Left cardiac atrium (tissue), 4 donors: ENCODE results near the gene NCOA5. TPM values are rescaled to one million over a fixed set of nuclear protein-coding genes. Genes with fewer than 3 reads are reported as not detected.
"Not testable (repeated sequence)": the region's sequence is repeated elsewhere in the genome, so short reads cannot be mapped to it uniquely, and the experiment has no call there.

Experiments used
- ATAC-seq, 2 donors: fragments of 200-7000 bp; cut with Tn5 transposase; one replicate each; pipeline ENCODE4 v1.9.1; 2020; ENCODE audit warnings: mild to moderate bottlenecking in 2 of 2, moderate library complexity in 2 of 2
- DNase-seq: peaks from one replicate; pipeline ENCODE4 v3.0.0-alpha.2; 2020
- intact Hi-C, 2 donors: fragments of 100-400 bp; cut with DNase I; formaldehyde crosslinking; loops; one replicate each; pipeline versions ENCODE4 v1.14.1 to v1.15.1; 2022 to 2023
- total RNA-seq, 2 donors: library from RNA; stranded (reverse); fragmentation: NEBNext Ultra II Directional; extraction: Animal tissue kit (Norgen Biotek cat#: 25700); gene quantifications; one replicate each; pipeline ENCODE4 v1.2.1, GENCODE V29; 2021
- donor health status: DM: no; HTN: yes; CAD: no.
- donor health status: DM: no; HTN: yes; CAD: no; lungs with severe emphysema.
- donor health status: DM: yes; HTN: yes; CAD: no.
- donor health status: Dilated cardiomyopathy.

Gene NCOA5
- total RNA-seq, 2 donors from 2014 or later = 19.6 to 21.1 TPM

DNA sequence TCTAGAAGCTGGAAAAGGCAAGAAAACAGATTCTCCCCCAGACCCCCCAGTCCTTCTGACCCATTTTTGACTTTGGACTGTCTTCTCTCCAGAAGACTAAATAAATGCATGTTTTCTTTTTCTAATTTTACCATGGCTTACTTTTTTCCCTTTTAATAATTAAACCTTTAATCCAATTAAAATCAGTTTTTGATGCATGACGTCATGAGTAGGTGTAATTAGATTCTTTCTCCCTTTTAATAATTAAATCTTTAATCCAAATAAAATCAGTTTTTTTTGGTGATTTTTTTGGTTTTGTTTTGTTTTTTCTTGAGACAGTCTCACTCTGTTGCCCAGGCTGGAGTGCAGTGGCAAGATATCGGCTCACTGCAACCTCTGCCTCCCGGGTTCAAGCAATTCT is 13.2 kb upstream of the NCOA5 start:
- intact Hi-C loops = no loop called here
- DNase-seq (no peak), ATAC-seq (no peak)

DNA sequence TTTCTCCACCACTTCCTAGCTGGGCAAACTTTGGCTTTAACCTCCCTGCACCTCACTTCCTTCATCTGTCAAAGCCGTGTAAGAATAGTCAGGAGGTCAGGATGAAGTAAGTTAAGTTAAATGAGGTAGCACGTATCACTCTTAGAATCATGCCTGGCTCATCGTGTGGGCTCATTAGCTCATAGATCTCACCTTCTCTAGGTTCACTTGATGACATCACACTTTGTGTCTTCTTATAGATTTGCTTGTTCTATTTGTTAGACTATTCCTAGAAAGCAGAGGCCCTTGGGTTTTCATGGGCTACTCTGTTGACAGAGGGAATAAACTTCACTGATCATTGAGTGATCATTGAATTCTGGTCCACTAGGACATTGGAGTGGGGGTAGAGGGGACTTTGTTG is 12.2 kb upstream of the NCOA5 start:
- intact Hi-C loops = no loop called here
- ATAC-seq (no peak), DNase-seq (no peak)

DNA sequence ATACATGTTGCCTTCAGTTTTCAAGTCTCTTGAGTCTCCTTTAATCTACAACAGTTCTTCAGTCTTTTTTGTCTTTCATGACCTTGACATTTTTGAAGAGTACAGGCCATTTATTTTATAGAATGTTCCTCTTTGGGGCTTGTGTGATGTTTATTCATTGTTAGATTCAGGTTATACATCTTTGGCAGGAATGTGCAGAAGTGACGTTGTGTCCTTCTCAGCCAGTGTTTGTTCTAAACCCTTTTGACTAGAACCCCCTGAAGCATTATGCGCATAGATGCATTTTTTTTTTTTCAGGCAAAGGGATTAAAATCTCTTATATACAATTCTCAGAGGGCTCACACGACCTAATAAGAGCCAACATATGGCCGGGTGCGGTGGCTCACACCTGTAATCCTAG is 11.2 kb upstream of the NCOA5 start:
- ATAC-seq (no peak), DNase-seq (no peak)
- intact Hi-C loops = no loop called here

DNA sequence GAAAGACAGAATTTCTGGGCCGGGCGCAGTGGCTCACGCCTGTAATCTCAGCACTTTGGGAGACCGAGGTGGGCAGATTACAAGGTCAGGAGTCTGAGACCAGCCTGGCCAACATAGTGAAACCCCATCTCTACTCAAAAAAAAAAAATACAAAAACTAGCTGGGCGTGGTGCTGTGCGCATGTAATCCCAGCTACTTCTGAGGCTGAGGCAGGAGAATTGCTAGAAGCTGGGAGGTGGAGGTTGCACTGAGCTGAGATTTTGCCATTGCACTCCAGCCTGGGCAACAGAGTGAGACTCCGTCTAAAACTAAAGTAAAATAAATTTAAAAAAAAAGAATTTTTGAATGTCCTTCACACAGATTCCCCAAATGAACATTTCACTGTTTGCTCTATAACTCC is 10.7 kb upstream of the NCOA5 start:
- ATAC-seq, intact Hi-C loops, DNase-seq: not testable (repeated sequence)

DNA sequence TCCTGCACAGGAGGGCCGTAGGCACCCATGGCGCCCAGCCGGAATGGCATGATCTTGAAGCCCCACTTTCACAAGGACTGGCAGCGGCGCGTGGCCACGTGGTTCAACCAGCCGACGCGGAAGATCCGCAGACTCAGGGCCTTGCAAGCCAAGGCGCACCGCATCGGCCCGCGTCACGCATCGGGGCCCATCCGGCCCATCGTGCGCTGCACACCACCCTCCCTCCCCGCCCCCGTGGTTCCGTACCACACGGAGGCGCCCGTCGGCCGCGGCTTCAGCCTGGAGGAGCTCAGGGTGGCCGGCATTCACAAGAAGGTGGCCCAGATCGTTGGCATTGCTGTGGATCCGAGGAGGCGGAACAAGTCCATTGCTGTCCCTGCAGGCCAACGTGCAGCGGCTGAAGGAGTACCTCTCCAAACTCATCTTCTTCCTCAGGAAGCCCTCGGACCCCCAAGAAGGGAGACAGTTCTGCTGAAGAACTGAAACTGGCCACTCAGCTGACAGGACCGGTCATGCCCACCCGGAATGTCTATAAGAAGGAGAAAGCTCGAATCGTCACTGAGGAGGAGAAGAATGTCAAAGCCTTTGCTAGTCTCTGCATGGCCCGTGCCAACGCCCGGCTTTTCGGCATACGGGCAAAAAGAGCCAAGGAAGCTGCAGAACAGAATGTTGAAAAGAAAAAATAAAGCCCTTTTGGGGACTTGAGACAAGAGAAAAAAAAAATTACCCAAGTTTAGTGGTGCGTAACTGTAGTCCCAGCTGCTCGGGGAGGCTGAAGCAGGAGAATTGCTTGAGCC is 9.9 kb upstream of the NCOA5 start:
- ATAC-seq = peak in 1 of 2 donors; percentile 40
- no peak for DNase-seq
- intact Hi-C loops = no loop called here

DNA sequence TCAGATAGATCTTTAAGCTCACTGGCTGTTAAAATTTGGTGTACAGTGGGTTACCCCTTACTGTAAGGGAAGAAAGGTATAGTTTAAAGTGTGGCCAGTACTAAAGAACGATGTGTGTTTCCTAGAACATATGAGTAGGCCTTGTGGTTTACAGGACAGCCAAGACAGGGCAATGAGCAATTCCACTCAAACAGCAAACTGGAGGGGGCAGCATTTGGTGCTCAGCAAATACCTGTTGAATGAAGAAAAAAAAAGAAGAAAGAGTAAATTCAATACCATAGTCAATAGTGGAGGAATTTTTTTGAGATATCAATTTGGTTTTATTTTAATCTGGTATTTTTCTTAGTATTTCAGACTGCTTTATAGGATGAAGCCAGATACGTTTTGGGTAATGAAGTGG is 3.8 kb upstream of the NCOA5 start:
- intact Hi-C loops = no loop called here
- DNase-seq (no peak), ATAC-seq (no peak)

DNA sequence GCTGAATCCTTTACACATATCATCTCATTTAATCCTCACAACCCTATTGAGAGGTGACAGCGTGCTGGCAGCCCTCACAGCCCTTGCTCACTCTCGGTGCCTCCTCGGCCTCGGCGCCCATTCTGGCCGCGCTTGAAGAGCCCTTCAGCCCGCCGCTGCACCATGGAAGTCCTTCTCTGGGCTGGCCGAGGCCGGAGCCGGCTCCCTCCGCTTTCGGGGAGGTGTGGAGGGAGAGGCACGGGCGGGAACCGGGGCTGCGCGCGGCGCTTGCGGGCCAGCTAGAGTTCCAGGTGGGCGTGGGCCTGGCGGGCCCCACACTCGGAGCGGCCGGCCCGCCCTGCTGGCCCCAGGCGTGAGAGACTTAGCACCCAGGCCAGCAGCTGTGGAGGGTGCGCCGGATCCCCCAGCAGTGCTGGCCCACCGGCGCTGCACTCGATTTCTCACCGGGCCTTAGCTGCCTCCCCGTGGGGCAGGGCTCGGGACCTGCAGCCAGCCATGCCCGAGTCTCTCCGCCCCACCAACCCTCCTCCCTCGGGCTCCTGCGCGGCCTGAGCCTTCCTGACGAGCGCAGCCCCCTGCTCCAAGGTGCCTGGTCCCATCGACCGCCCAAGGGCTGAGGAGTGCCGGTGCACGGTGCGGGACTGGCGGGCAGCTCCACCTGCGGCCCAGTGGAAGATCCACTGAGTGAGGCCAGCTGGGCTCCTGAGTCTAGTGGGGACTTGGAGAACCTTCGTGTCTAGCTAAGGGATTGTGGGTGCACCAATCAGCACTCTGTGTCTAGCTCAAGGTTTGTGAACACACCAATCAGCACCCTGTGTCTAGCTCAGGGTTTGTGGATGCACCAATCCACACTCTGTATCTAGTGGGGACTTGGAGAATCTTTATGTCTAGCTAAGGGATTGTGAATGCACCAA is 2.1 kb upstream of the NCOA5 start:
- DNase-seq, intact Hi-C loops, ATAC-seq: not testable (repeated sequence)

DNA sequence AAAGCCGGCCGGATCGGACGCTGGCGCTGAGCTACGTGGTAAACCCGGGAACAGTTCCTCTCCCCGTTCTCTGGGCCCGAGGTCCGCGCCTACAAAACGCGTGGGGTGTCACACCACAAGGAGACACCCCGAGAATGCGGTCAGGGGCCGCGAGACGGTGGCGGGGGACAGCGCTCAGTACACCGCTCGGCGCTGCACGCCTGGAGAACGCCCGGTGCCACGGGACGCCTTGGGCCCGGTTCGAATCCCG is 670 bp downstream of the NCOA5 start:
- ATAC-seq (peak; percentile 29 to 57), DNase-seq (no peak)
- intact Hi-C loops = no loop called here

DNA sequence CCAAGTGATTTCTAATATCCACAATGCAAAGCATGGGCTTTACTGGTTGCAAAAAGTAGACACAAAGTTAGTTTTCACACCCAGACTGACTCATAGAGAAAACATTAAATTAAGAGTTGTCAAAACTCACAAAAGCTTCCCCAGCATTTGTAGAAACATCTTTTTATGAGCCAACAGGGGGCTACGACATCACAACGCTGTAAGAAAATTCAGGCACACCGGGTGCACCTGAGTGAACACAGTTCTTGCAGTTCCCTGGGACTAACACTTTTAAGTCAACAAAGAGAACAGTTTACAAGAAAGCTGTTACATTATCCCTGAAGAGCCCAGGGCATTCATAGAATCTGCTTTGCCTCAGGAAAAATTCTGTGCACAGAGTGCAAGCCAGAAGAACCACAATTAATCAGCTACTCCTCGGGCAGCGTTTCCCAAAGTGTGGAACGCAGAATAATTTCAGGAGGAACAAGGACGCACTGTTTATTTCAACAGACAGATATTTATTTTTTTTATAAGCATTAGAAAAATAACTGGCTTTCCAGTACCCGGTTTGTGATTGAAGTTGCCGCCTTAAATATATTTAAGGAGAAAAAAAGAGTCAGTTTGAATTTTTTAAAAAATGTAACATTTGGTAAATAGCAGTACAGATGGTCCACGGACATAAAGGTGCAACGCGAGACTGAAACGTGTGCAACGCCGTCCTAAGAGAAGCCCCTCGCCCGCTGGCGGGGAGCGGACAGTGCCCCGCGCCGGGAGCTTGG is 1.2 kb downstream of the NCOA5 start:
- ATAC-seq = no peak
- intact Hi-C loops = no loop called here

DNA sequence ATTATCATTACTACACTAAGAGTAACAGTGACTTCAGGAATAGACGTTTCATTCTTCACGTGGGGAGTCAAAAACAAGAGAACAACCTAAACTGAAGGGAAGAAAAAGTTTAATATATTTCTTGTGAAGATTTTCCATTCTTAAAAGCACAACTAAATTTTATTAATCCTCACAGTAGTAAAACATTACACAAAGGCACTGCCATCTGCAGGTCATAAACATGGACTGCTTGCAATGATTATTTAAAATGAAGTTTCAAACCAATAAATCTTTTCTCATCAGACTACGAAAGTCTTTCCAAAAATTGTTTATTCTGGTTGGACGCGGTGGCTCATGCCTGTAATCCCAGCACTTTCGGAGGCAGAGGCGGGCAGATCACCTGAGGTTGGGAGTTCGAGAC is 2.6 kb downstream of the NCOA5 start:
- intact Hi-C loops = no loop called here
- DNase-seq (no peak), ATAC-seq (no peak)

More for the DNA sequence above, 1.2 kb downstream of the NCOA5 start:
- DNase-seq = no peak

DNA sequence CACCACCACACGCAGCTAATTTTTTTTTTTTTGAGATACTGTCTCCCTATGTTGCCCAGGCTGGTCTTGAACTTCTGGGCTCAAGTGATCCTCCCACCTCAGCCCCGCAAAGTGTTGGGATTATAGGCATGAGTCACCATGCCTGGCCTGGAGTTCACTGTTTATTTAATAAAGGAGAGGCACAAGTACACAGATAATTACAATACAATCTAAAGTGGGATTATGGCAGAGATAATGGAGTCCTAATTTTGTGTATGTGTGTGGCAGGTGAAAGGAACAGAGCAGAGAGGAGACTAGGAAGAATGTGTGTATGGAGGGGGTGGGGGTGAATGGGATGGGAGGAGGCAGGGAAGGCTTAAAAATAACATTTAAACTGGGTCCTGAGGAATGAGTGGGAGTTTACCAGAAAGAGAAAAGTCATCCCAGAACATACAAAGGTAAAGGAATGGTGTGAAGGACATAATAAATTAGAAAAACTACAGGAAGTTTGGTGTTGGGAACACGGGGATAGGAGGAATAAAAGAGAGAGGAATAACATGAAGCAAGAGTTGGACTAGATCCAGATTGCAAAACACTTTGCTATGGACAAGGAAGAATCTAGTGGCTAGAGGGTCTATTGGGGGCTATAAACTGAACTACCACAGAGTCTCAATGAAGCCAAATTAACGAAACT is 4.4 kb downstream of the NCOA5 start:
- no peak for DNase-seq
- ATAC-seq = no peak
- intact Hi-C loops = no loop called here

DNA sequence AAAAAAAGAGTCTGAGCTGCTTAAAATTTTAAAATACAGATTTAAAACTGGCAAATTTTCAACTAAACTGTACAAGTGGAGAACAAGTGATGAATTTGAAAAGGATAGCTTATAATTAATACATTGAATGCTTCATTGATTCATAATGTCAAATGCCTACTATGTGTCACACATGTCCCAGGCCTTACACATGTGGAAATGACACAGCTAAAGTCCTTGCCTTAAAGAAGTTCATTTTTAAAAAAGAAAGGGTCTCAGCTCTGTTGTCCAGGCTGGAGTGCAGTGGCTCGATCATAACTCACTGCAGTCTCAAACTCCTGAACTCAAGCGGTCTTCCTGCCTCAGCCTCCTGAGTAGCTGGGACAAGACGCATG is 5.0 kb downstream of the NCOA5 start:
- ATAC-seq (no peak), DNase-seq (no peak)
- intact Hi-C loops = no loop called here

DNA sequence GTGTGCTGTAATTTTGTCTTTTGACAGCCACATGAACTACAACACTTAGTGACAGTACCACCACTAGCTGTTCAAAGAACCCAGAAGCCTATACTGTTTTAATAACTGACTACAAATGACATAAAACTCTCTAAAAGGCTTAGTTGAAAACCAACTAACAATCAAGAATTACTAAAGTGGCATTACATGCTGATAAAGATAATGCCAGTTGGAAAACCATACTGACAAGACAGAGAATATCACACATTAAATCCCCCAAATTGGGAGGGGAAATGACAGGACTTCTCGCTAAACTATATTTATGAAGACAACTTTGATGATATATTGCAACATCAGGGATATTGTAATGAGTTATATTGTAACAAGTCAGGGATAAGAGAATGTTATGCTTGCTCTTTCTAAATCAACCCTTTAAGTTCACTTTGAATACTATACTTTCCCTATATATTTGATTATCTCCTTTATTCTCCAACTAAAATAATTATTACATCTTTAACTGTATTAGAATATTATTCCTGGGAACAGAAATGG is 6.2 kb downstream of the NCOA5 start:
- DNase-seq (no peak), ATAC-seq (no peak)
- intact Hi-C loops = no loop called here

DNA sequence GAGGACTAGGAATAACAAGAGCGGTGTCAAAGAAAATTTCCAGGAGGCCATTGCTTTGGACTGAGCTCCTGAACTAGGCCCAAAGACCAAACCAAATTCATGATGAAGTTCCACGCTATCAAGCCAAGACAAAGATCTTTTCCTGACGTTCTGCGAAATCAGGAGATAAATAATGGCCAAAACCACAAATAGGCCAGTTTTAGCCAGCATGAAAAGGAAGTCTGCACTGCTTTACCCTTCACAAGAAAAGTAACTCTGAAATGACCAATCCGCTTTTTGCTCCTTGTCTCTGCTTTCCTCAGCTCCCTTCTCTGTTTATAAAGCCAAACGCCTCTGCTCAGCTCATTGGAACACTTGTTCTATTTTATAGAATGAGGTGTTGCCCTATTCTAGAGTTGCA is 6.7 kb downstream of the NCOA5 start:
- intact Hi-C loops = no loop called here
- DNase-seq = no peak
- no peak for ATAC-seq

DNA sequence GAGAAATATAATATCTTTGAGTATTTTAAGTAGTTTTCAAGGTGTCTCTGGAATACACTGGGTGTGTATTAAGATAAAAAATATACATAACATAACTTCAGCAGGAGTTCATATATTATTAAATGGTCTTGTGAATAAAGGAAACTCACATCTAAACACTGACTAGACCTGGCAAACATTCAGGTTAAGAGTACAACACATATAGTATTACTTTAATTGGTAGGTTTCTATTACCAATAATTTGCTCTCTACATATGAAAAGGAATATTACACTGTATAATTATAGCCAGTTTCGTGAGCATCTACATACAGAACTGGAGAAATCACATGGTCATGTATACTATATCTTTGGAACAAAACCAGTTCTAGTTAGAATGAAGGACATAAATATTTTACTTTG is 8.7 kb downstream of the NCOA5 start:
- intact Hi-C loops = no loop called here
- no peak for DNase-seq
- ATAC-seq = no peak

DNA sequence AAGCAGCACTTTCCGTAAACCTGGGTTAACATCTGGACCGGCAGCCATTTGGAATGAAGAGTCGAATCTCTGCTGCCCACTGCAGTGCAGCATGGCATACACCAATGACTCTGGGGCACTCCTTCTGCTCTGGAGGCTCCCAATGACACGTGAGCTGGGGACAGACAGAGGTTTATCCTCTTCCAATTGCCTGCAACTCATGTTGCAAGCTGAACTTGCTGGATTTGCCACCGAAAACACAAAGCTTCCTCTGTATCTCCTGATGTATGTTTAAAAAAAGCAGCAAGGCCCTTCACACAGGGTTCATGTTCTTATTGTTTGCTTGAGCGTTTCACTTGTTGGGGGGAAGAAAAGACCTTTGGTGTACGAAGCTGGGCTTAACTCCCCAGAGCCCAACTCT is 10.8 kb downstream of the NCOA5 start:
- intact Hi-C loops = no loop called here
- ATAC-seq (no peak), DNase-seq (no peak)

DNA sequence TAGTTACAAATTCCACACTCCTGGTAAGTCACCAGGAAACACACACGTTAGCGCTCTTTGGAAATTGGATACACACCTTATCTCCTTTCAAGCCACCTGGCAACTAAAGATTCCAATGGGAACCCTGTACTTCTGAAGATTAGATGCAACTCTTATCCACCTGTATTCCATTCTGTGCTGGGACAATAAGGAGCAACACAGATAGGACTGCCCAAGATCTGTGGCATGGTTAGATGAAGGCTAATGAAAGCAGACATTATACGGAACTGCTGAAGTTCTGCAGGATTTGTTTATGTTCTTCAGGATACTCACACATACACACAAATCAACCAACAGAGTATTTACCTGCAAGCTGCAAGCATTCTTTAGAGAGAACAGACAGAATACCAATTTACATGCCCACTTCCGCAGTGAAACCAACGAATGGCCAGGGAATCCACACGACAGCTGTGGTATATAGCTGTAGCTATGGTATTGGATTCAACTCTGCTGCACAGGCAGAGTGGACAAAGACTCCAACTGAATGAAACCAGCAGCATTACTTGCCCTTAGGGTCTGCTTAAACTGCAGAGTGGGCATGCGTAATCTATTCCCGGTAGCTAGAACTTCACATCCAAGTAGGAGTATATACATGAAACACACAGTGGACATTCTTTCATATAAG is 12.0 kb downstream of the NCOA5 start:
- intact Hi-C loops = no loop called here

DNA sequence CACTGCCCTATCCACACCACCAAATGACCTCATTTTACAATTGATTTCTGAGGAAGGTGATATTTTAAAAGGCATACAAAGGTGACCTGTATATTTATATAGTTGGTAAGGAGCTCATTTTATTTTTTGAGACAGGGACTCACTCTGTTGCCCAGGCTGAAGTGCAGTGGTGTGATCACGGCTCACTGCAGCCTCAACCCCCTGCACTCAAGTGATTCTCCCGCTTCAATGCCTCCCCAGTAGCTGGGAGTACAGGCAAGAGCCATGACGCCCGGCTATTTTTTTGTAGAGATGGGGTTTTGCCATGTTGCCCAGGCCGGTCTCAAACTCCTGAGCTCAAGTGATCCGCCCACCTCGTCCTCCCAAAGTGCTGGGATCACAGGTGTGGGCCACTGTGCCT is 13.0 kb downstream of the NCOA5 start:
- intact Hi-C loops = no loop called here
- ATAC-seq = no peak
- DNase-seq = no peak

More for the DNA sequence above, 12.0 kb downstream of the NCOA5 start:
- DNase-seq = no peak
- ATAC-seq = no peak

DNA sequence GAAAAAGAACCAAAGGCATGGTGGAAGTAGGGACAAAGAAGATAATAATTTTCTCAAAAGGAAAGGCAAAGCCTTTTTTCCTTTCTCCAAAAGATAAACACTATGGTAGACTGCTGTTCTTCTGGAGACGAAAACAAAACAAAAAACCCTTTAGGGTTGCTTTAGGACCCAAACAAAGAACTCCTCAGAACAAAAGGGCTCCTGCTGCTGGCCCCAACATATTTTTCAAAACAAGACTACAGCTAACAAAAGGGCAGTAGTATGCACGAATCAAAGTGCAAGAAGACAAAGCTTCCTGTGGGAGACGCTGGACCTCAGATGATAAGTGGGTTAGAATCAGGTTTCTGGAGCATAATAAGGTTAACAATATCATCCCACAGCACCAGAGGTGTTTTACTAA is 15.8 kb downstream of the NCOA5 start:
- no peak for DNase-seq
- no peak for ATAC-seq
- intact Hi-C loops = no loop called here
